ENCODE measurements around the gene RIMS4. TPM values are rescaled to one million over a fixed set of nuclear protein-coding genes. Genes with fewer than 3 reads are reported as not detected.

RIMS4 gene
- total RNA-seq, 1 donor from 2014 or later, result 7.5 TPM

- H3K4me3 Mint-ChIP-seq, result no peak overlapping the region
- H3K27ac Mint-ChIP-seq, result no peak overlapping the region
- TF ChIP-seq CTCF (conservative IDR thresholded peaks at IDR 0.05), result no peak
- no peaks in the 10 kb centered on the region for H3K4me1 Mint-ChIP-seq (ENCODE audit: unreplicated experiment)
- no peaks in the 10 kb centered on the region for H3K36me3 Mint-ChIP-seq
- peaks cover 20% of the 10 kb centered on the region for H3K27me3 Mint-ChIP-seq
- no peaks in the 10 kb centered on the region for H3K9me3 Mint-ChIP-seq
- no peak for DNase-seq (ENCODE audit: extremely low spot score, unreplicated experiment)
Observed at GRCh38 chr20:44773070-44773829, 37.1 kb downstream of the RIMS4 start.

GRCh38 chr20:44772636-44773035 is 37.7 kb downstream of the RIMS4 start:
- no peaks in the 10 kb centered on the region for H3K36me3 Mint-ChIP-seq
- H3K4me3 Mint-ChIP-seq, result no peak overlapping the region
- DNase-seq (ENCODE audit: extremely low spot score, unreplicated experiment), result no peak
- peaks cover 20% of the 10 kb centered on the region for H3K27me3 Mint-ChIP-seq
- H3K4me1 Mint-ChIP-seq (ENCODE audit: unreplicated experiment), result no peaks in the 10 kb centered on the region
- no peak overlapping the region for H3K27ac Mint-ChIP-seq
- no peak for TF ChIP-seq CTCF (conservative IDR thresholded peaks at IDR 0.05)
- no peaks in the 10 kb centered on the region for H3K9me3 Mint-ChIP-seq

GRCh38 chr20:44771172-44771535 is 39.2 kb downstream of the RIMS4 start:
- Mint-ChIP-seq H3K9me3 (no peaks in the 10 kb centered on the region), H3K27ac (no peak overlapping the region), H3K27me3 (peaks cover 19% of the 10 kb centered on the region), H3K4me1 (ENCODE audit: unreplicated experiment) (no peaks in the 10 kb centered on the region), H3K4me3 (no peak overlapping the region), H3K36me3 (no peaks in the 10 kb centered on the region)
- DNase-seq (ENCODE audit: extremely low spot score, unreplicated experiment), result no peak
- no peak for TF ChIP-seq CTCF (conservative IDR thresholded peaks at IDR 0.05)

- no peaks in the 10 kb centered on the region for H3K9me3 Mint-ChIP-seq
- H3K36me3 Mint-ChIP-seq, result no peaks in the 10 kb centered on the region
- TF ChIP-seq CTCF (conservative IDR thresholded peaks at IDR 0.05), result no peak
- no peaks in the 10 kb centered on the region for H3K4me1 Mint-ChIP-seq (ENCODE audit: unreplicated experiment)
- peaks cover 23% of the 10 kb centered on the region for H3K27me3 Mint-ChIP-seq
- DNase-seq (ENCODE audit: extremely low spot score, unreplicated experiment), result no peak
- no peak overlapping the region for H3K27ac Mint-ChIP-seq
- no peak overlapping the region for H3K4me3 Mint-ChIP-seq
Observed at GRCh38 chr20:44770484-44771171, 39.7 kb downstream of the RIMS4 start.

DNA sequence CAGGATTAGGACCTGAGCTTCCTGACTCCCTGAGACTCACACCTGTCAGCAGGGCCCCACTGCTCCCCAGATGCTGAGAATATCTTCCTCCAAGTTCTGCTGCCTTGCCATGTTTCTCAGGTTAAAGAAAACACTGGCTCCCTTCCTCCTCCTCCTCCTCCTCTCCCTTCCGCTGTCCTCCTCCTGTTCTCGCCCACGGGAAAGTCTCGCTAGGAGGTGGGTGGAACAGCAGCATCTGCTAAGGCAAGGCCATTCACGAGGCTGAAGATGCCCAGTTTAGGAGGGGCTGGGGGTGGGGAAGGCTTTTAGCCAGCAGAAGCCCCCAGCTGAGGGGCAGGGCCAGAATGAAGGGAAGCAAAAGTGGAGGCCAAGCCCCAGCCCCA is 40.9 kb downstream of the RIMS4 start:
- Mint-ChIP-seq H3K36me3 (no peaks in the 10 kb centered on the region), H3K4me1 (ENCODE audit: unreplicated experiment) (no peaks in the 10 kb centered on the region), H3K27ac (no peak overlapping the region), H3K9me3 (no peaks in the 10 kb centered on the region), H3K27me3 (peaks cover 26% of the 10 kb centered on the region), H3K4me3 (no peak overlapping the region)
- TF ChIP-seq CTCF (conservative IDR thresholded peaks at IDR 0.05), result no peak
- no peak for DNase-seq (ENCODE audit: extremely low spot score, unreplicated experiment)

Data from type B pancreatic cell (in vitro differentiated cells).